GM19239 (cell line): Measurements from ENCODE around the gene ELMO1.

Experiments
- DNase-seq: peaks from one replicate; pipeline ENCODE4 v3.0.0; 2011; ENCODE audit warnings: low spot score; ENCODE audit not compliant: insufficient read length
- FAIRE-seq: peaks from 2 replicates; lab custom pipeline; 2011; peaks lifted over from hg19 to GRCh38; lab: Jason Lieb, UNC

ELMO1 gene

DNA sequence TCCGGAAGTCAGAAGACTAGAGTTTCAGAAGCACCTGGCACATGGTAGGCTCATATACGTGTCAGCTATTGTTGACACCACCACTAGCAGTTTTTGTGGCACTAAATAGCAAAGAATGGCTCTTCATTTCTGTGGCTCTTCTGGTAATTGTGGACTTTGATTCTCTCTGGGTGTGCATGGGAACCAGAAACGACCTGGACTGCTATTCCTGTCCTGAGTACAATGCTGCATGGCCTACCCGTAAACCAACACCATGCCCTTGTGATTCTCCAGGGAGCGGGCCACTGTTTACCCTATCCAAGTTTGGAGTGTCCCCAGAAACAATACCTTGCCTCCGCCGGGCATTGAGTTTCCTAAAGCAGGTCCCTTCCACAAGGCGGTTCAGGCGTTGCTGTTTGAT lies 561.4 kb downstream of the ELMO1 start:
- no peak for FAIRE-seq
- no peak for DNase-seq

DNA sequence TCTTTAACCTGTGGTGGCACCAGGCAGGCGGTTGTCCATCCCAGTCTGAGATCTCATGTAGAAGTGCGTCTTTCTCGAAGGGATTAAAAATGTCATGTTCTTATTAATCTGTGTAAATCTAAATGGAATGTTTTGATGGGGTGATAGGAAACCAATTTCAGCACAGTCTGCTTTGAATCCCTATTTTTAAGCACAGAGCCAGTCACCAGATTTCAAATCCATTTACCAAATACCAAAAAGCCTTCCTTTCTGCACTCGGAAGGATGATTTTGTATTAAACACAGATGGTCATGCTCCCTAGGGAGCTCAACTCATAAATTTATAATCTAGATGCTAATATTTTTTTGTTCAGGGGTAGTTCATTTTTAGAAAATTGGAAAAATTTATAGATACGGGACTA lies 563.8 kb downstream of the ELMO1 start:
- DNase-seq (no peak), FAIRE-seq (no peak)

DNA sequence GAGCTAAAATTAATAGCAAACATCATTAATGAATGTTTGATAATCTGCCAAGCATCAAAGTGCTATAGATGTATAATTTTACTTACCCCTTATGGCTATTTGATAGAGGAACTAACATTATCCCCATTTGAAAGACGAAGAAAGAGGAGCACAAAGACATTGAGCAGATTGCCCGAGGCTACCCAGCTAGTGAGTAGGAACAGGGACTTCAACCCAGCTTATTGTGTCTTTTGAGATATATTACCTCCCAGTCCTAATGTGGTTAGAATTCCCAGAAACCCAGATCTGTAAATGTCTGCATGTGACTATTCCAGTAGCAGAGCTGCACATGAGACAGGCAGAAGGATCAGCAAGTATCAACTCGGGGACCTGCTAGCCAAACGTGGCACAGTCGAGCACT lies 564.3 kb downstream of the ELMO1 start:
- DNase-seq: no peak
- no peak for FAIRE-seq

DNA sequence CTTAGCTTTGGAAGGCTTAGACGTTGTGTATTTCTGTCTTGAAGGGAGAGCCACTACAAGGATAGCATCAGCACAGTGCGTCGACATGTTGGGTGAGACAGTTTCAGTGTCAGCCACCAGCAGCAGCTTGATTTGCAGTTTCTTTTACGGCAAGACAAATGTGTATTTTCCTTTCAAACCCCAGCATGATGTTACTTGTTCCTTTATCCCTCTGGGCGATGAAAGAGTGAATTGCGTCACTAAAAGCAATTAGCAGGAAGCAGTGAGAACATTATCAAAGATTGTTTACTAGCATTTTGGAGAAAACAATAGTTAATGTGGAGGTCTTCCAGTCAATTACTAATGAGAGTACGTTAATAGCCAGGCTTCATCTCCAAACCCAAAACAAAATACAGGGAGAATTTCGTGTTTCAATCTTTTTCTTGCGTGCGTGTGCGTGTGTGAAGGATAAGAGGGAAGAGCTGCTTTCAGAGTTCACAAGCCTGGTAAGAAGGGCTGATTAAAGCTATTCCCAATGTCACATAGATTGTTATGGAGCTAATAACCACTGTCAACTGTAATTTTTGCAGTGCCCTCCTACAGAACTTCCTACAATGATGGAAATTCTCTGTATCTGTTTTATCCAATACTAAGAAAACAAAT lies 567.3 kb downstream of the ELMO1 start:
- no peak for FAIRE-seq
- DNase-seq: no peak

DNA sequence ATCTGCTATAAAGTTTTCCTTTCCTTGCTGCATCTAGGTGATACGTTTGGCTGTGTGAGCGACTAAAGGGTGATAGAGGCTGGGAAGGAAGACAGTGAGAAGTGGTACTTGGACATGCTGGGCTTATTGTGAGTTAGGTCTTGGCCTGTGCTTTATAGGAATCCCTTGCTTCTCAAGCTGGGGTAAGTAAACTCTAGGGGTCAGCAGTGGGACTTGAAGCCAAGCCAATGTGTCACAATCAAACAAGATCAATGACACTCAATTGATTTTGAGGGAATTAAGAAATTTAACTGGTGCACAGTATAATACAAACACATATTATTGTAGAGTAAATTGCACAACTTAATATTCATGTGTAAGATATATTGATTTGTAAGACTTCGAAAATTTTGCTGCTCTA lies 568.6 kb downstream of the ELMO1 start:
- no peak for FAIRE-seq
- DNase-seq: no peak

DNA sequence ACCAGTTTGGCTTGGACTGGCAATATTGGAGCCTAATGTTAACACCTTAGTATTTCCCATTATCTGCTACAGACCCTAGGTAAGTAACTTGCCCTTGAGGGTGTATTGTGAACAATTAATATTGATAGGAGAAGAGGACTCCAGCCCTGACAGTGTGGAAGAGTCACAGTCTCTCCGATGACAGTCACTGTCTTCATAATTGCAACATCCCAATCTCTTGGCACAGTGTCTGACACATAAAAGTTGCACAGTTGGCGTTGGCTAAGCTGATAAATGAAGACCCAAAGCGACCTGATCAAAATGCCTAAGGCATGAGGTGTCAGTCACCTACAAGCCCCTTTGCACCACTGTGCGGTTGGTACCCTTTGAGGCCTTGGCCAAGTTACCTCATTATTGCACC lies 569.6 kb downstream of the ELMO1 start:
- FAIRE-seq: no peak
- DNase-seq: no peak

DNA sequence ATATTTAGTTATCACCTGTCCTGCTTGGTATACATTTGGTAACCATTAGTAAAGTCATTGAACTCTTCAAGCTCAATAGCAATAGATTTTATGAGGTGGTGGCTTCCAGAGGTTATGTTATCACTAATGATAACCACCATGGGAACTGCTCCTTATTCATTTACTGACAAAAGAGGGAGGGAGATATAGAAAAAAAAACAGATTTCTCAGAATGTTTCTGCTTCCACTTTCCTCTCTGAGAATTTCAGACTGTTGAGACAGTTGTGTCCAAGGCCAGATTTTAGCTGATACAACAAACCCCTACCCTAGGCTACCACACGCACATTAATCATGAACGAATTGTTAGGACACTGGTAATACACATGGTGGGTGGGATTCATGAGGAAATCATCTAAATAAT lies 570.4 kb downstream of the ELMO1 start:
- DNase-seq: no peak
- no peak for FAIRE-seq

DNA sequence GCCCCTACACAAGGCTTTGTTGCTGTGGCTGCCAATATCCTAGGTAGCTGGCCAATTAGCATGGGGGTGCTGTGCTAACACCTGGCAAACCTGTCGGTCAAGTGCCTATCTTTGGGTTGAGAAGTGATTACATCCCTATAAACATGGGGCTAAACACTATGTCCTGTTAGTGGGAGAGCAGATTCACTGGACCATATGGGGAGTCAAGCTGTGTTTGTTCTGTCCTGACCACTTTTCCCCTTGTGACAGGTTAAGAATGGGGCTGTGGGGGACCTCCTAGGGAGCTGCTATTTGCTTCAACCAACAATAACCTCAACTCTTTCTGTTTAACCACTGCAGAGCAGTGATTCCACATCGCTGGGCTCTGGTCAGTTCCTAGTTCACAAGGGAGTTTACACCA lies 572.9 kb downstream of the ELMO1 start:
- no peak for FAIRE-seq
- DNase-seq: no peak

DNA sequence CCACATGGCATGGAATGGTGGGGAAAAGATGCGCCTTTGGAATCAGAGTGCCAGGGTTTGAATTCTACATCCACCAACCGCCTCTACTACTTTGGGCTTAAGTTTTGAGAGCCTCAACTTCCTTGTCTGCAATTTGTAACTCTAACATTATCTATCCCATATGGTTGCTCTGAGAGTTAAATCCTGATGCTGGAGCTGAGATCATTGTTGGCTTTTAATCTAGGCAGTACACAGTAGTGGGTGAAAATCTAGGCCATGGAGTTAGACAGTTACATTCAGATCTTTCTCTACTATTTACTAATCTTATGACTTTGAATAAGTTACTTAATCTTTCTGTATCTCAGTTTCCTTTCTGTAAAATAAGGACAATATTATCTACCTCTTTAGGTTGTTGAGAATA lies 574.6 kb downstream of the ELMO1 start:
- DNase-seq (no peak), FAIRE-seq (no peak)

DNA sequence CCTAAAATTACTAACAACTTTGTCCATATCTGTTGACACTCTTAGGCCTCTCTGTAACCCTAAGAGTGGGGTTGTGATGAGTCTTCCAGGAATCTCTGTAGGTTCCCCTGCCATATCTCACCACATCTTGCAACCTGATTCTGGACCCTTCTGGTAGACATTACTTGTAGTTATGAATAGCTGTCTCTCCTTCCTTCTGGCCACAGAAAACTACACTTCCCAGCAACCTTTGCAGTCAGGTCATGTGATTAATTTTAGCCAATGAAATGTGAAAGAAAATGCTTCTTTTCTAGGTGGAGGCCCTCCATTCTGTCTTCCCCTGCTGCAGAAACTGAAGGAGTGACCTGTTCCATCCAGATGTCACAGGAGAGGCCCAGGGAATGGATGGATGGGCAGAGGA lies 576.8 kb downstream of the ELMO1 start:
- FAIRE-seq: peak; percentile 47
- no peak for DNase-seq

DNA sequence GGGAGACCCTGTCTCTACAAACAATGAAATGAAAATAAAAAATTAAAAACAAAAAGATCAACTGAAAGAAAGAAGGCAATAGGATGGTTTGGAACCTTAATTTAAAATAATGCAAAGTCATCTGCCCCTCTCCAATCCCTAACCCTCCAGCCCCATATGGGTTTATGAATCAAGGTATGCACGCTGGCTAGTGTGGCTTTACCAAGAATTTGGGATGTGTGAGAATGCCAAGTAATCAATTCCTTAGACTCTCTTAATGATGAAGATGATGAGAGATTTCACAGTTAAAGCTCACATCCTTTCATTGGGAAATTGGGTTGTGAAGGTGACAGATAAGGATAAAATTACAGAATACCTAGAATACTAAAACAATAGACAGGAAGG lies 577.3 kb downstream of the ELMO1 start:
- FAIRE-seq: no peak
- DNase-seq: no peak

DNA sequence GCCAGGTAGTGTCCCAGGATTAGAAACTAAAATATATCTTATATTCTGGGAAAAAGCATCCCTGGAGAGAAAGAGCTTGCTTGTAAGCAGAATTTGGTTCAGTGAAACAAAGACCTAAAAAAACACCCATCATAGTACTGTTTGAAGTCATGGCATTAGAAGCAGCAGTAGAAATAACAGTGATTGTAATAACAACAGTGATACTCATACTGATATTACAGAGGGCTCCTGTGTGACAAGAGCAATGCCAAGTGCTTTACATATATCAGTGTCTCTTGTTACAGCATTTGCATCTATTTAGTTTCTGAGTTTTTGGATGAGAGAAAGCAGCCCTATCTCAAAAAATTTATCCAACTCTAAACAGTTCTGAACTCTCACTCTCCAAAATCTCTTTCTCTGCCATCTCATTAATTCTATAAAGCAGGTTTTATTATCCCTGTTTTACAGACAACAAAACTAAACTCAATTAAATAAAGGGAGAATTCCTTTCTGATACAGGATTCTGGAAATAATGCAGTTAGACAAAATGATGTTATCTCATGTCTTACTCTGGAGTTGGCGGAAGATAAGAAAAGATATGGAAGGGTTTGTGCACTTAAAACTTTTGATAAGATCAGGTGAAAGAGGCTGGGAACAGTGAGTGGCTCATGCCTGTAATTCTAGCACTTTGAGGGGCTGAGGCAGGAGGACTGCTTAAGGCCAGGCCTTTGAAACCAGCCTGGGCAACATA lies 577.9 kb downstream of the ELMO1 start:
- FAIRE-seq (no peak), DNase-seq (no peak)

DNA sequence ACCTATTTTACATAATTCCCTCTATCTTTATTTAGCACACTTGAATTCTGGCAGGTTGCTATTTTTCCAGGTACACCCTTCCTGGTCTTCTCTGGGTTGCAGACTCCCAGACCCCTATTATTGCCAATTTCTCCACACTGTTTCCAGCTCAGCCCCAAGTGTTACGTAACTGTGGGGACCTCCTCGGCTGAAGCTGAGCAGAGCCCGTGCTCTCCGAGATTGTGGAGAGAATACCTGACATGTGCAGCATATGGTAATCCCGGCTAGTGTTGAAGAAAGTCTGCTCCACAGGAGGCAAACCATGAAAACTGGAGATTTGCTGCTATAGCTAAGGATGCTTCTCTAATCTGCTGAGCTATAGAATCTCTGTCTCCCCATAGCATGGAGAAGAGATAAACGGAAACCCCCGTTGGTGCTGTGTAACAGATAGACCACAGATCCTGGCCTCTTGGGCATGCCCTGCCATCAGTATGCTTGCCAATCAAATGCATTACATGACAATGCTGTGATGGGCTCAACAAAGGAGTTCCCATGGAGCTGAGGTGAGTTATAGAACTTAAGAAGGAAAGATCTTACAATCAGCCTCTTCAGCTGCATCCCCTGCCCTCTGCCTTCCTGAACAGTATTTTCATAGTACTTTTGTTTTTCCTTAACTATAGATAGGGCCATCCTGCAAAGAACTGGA lies 579.8 kb downstream of the ELMO1 start:
- FAIRE-seq: no peak

DNA sequence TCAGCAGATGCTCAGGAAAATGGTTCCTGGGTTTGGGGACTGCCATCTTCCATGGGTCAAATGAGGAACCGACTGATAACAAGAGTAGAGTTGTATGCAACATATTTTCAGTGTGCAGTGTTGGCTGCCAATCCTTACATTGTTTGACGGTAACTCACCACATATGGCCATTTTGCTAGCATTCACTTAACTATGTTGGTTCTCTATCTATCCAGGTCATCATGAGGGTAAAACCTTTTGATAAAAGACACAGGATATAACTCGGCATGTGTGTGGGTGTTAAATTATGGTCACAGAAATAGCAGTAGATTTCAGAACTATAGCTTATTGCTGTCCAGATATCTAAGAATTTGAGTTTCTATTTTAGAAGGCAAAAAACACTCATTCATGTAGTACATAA lies 583.6 kb downstream of the ELMO1 start:
- FAIRE-seq: no peak
- no peak for DNase-seq

More for the DNA sequence above, 579.8 kb downstream of the ELMO1 start:
- DNase-seq: no peak

DNA sequence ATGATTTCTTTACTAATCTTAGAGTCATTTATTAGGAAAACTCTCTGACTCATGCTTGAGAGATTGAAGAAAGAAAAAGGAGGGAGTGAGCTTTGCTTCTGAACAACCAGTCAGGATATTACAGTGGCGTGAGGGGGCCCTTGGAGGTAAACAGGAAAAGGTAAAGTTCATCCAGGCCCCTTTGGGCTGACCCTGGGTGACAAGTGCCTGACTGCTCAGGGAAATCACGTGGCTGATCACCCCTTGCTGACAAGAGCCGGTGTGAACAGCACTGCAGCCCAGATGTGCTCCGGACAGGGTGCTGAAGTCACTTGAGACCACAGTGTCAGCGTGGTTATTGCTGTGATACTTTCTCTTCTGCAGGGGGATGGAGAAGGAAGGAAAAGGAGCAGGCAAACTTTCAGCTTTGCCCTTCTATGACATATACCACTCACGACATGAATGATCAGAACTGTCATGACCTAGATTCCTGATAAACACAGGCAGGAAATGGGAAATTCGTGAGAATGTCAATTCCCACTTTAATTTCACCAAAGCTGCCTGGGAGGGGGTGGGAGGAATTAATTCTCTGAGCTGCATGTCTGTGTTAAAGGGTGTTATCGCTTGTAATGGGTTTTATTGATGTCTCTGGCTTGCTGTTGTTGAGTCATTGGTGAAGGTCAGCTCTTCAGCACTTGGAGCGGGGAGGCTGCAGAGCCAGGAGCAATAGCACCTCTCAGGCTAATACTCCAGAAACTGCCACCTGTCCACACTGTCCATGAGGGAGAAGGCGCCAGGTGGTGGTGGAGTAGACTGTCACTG lies 584.6 kb downstream of the ELMO1 start:
- FAIRE-seq: no peak
- DNase-seq: no peak

DNA sequence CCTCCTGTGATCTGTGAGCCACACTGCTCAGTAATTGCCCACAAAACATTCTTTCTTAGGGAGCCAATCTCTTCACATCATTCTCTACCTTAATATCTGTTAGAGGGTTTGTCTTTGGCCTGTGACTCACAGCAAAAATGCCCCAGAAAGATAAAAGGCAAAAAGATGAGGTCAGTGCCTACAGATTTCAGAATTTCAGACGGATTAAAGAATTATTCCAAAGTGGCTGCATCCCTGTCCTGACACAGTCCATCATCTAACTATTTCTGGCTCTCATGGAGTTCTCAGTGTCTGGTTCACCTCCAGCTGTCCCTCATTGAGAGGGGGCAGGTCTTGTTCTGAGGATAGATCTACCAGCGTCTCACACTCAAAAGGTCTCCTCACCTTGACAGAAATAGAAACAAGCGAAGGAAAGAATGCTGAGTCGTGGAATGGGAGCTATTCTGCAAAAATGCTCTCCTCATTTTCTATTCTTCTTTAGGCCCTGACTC lies 585.8 kb downstream of the ELMO1 start:
- FAIRE-seq: no peak
- DNase-seq: no peak

DNA sequence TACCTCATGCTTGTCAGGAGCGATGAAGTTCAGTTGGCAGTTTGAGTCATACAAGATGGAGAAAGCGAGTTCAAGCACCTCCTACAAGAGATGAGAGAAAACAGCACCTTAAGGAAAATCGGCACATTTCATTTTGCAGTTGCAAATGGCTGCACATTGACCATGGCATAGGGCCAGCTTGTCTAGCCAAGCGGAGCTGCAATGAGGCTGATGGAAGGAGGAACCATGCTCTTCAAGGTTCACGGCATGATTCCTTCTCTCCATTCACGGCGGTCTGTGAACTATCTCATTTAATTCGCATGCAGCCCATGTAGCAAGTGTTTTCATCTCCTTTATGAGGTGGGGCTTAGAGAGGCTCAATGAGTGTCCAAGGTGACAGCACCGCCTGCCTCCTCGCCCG lies 587.0 kb downstream of the ELMO1 start:
- FAIRE-seq (no peak), DNase-seq (no peak)

DNA sequence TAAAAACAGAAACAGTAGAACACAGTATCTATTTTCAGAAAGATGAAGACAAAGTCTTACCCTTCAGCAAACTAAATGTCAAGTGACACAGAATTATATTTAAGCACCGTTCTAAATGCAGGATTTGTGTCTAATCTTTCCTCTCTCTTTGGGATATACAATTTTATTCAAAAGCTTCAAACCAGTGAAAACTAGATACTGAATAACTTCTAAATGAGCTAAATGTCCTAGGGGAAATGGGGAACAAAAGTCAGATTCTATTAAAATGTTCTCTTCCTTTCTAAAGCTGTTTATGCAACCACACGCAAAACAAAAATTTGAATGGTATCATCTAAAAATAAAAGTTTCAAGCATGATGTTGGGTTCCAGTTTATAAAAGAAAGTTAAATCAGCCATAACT lies 588.0 kb downstream of the ELMO1 start:
- FAIRE-seq (no peak), DNase-seq (no peak)

DNA sequence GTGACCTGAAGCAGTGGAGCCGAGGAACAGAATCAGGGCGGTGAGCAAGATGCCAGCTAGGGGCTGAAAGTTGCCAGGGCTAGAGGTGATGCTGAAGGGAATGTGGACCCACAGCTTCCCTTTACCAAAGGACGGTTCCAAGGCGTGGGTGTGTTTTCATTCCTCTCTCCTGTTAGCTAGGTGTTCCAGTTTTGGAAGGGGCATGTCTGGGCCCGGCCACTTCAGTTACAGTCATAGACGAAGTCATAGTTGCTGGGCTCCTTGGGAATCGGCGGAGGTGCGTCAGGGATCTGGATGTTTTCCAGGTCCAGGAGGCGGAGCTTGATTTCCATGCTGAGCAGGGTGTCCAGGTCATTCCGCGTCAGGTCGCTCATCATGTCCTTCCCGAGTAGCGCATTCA lies 593.3 kb downstream of the ELMO1 start:
- DNase-seq (no peak), FAIRE-seq (no peak)

DNA sequence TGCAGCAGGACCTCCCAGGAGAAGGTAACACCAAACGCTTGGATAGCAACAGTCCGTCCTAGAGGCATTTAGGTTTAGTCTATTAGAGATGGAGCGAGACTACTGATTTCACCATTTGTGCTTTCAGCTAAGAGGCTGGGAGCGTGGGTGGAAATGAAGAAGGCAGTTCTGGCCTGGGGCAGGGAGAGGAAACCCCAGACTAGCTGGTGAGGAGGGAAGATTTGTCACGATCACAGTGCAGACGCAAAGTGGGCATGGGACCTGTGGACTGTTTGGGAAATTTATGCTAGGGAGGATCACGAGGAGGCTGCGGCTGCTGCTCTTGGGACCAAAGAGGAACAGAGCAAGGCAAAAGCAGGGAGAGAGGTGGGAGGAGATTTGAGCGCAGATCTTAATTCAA lies 594.0 kb downstream of the ELMO1 start:
- DNase-seq (no peak), FAIRE-seq (no peak)

DNA sequence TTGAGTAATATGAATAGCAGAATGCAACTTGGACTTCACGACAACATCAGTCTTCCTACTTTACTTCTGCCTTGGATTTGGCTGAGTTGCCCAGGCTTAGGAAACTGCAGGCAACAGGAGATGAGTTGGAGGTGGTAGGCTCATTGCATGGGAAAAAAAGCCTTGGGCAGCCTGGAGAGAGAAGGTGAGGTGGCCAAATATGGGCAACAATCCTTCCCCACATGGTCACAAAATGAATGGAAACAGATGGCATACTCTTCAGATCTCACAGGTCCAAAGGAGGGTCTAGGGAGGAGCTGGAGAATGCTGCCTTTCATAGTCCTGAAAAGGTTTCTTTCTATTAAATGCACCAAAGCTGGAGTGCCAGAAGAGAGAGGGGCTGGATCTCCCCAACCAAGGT lies 595.7 kb downstream of the ELMO1 start:
- DNase-seq (no peak), FAIRE-seq (no peak)
